ENCODE data around the gene PRRT4.

Gene PRRT4

DNA sequence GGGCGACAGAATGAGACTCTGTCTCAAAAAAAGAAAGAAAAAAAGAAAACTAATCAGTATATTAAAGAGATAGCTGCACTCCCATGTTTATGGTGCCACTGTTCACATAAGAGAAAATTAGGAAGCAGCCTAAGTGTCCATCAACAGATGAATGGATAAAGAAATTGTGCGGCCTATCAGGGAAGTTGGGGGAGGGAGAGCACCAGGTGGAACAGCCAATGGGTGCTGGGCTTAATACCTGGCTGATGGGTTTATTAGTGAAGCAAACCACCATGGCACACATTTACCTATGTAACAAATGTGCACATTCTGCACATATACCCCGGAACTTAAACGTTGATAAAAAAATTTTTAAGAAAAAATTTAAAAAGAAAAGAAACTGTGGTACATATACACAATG is 9.0 kb upstream of the PRRT4 start:
- no peak for DNase-seq

DNA sequence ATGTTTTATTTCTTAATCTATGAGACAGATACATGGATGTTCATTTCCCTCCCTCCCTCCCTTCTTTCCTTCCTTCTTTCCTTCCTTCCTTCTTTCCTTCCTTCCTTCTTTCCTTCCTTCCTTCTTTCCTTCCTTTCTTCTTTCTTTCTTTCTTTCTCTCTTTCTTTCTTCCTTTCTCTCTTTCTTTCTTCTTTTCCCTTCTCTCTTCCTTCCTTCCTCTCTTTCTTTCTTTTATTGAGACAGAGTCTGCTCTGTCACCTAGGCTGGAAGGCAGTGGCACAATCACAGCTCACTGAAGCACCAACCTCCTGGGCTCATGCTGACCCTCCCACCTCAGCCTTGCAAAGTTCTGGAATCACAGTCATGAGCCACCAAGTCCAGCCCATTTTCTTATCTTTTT is 5.5 kb upstream of the PRRT4 start:
- DNase-seq: no peak

- DNase-seq: no peak
Observed at GRCh38 chr7:128366300-128366699, 4.8 kb upstream of the PRRT4 start.

- DNase-seq: no peak
Observed at GRCh38 chr7:128365432-128365831, 3.9 kb upstream of the PRRT4 start.

GRCh38 chr7:128364166-128364870 is 2.8 kb upstream of the PRRT4 start:
- no peak for DNase-seq

DNA sequence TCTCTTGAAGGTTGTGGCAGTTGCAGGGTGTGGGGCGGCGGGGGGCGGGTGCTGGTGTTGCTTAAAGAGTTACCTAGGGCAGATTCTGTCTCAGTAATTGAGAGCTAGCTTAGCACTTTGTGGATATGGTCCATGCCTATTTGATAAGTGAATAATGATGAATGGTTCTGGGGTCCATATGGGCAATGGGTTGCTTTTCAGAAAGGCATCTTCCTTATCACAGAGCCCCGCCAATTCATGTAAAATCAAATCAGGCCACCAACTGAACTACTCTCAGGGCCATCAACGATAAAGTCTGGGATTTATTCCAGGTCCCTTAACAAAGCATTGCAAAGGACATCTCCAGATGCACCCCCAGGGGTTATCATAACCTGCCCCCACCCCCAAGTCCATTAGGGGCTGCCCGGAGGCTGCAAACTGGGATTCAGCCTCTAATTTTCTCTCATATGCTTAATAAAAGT is 1.8 kb upstream of the PRRT4 start:
- no peak for DNase-seq

GRCh38 chr7:128362670-128363069 is 1.2 kb upstream of the PRRT4 start:
- DNase-seq: no peak

- no peak for DNase-seq
Observed at GRCh38 chr7:128360359-128360678, 1.2 kb downstream of the PRRT4 start.

- DNase-seq: no peak
Observed at GRCh38 chr7:128359939-128360338, 1.6 kb downstream of the PRRT4 start.

DNA sequence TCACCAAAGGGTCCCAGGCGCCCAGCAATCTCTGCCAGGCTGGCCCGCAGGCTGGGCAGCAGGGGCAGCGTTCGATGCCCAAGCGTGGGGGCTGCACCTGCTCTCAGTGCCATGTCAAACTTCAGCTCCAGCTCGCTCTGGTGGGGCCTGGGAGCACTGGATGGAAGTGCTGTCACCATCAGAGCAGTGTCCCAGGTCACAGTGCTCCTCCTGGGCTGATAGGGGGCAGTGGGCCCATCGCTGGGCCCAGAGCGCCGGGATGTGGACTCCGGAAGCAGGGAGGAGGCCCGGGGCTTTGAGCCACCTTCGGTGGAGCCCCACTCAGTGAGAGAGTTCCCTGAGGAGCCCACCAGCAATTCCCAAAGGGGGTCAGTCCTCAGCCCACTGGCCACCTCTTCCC is 2.2 kb downstream of the PRRT4 start:
- DNase-seq: no peak

DNA sequence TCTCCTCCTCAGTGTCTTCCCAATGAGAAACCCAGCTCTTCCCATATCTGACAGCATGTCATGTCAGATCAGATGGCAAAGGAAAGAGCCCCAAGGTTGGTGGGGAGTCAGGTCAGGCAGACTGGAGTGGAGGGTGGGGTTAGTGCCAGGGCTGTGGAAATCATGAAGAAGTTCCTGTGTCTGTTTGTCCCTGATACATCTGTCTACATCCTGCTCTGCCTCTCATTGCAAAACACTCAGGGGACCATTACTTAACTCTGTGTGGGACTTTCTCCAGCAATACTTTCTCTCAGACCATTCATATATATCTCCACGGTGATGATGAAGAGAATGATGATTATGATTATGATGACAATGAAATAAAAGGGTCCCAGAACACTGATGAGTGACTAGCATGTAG is 3.3 kb downstream of the PRRT4 start:
- DNase-seq: no peak

- no peak for DNase-seq
Observed at GRCh38 chr7:128357217-128357613, 4.3 kb downstream of the PRRT4 start.

GRCh38 chr7:128356546-128357216 is 4.8 kb downstream of the PRRT4 start:
- DNase-seq: no peak

- DNase-seq: no peak
Observed at GRCh38 chr7:128353610-128354009, 7.9 kb downstream of the PRRT4 start.

DNA sequence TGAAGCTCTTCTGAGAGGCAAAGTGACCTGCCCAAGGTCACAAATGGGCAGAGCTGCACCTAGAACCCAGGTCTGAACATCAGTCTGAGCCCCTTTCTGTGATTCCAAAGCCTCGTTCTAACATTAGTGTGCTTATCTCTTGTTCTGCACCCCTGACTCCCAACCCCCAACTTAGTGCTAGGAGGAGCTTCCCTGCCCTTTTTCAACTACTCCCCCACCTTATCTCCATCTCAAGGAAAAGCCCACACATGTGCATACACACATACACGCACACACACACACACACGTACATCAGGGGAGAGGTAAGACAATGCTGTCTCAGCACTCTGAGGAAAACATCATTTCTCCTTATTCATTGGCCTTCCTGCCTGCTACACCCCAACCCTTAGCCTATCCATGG is 8.3 kb downstream of the PRRT4 start:
- no peak for DNase-seq

- DNase-seq: no peak
Observed at GRCh38 chr7:128352636-128353035, 8.9 kb downstream of the PRRT4 start.

DNA sequence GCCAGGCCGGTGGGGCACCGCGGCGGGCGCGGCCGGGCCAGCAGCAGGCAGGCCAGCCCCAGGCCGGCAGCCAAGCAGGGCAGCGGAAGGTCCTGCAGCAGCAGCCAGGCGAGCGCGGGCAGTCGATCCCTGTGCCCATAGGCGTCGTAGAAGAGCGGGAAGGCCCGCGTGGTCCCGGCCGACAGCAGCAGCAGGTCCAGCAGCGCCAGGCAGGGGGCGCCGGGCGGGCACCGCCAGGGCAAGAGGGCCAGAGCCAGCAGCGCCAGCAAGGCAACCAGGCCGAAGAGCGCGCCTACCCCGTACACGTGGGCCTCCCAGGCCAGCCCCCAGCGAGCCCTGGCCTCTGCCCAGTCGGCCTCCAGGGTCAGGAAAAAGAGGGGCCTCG is 9.3 kb downstream of the PRRT4 start:
- peak; percentile 18 for DNase-seq

DNA sequence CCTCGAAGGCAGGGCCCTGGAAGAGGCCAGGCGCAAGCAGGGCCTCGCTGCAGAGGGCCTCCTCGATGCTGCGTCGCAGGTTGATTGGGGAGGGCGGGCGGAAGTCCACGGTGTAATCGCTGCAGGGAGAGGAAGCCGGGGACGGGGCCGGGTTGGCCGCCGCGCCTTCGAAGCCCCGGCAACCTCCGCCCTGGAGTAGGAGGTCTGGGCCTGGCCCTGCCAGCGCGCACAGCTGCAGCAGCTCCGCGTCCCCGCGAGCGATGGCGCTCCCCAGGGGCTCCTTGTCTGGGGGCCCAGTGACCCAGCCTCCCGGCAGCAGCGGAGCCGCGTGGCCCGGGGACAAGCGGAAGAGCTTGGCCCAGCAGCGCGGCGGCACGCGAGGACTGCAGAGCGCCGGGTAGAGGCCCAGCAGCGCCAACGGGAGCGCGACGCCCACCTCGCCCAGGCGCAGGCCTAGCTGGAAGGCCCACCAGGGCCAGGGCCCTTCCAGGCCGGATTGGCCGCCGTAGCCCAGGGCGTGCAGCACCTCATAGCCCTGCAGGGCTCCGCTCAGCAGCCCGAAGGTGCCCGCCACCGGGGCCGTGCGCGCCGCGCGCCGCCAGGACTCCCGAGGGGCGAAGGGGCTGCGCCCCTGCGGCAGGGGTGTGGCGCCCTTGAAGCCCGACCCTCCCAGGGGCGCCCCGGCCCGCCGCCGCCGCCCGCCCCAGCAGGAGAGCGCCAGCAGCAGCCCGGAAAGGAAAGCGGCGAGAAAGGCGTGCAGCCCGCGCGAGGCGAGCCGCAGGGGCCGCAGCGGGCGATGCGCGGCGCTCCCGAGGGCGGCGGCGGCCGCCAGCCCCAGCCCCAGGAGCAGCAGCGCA is 10.0 kb downstream of the PRRT4 start:
- peak; percentile 5 for DNase-seq

DNA sequence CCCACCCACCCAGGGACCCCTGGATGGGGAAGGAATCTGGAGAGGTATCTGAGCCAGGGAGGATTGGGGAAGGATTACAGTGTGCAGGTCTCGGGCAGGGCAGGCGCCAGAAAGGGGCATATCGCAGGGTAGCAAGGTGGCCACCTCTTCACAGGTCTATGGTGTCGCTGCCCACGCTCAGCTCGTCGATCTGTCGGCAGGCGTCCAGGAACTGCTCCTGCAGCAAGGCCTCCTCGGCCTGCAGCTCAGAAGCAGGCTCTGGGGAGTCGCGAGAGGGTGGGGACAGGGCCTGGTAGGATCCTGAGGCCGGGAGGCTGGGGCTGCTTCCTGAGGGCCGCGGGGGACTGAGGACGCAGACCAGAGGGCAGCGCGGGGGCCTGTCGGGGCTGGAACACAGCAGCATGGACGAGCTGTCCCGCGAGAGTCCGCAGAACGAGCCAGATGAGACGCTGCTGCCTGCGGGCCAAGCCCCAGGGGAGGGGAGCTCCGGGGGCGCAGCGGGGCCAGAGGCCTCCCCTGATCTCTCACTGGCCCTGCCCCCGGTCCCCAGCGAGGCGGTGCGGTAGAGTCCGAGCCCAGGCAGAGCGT is 10.7 kb downstream of the PRRT4 start:
- DNase-seq: no peak

DNA sequence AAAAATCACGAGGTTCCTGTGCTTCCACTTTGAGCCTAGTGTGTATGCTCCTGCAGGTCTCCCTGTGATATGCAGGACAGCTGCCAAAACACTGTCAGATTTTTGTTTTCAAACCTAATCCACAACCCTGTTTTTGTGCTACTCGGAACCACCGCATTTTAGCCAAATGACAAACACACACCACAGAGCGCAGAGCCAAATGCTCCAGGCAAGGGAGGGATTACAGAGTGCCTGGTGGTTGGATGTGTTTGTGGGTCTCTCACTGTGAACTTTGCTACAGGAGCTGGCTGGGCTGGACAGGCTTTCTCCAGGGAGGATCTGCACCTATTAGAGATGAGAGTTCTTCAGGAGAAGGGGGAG is 12.0 kb downstream of the PRRT4 start:
- no peak for DNase-seq

- peak; percentile 50 for DNase-seq
Observed at GRCh38 chr7:128347647-128348097, 13.8 kb downstream of the PRRT4 start.

- no peak for DNase-seq
Observed at GRCh38 chr7:128344431-128344774, 17.1 kb downstream of the PRRT4 start.

- DNase-seq: peak; percentile 91
Observed at GRCh38 chr7:128343554-128344430, 17.7 kb downstream of the PRRT4 start, which contains the start of gene RBM28. Gene RBM28 (minus strand): TSS chr7:128343908. CDS start chr7:128343793, 115 bp downstream.

Data from CD4-positive, alpha-beta T cell treated with Interleukin-12 subunit alpha and Interleukin-12 subunit beta, for 1 hour (primary cell).